GM21576 (cell line): ENCODE data around the gene PCDH1.
"Not testable (repeated sequence)": the region's sequence is repeated elsewhere in the genome, so short reads cannot be mapped to it uniquely, and the experiment has no call there.

Experiments
- ATAC-seq: cut with Tn5 transposase; IDR thresholded peaks from one replicate; pipeline ENCODE4 v1.9.1; 2021; ENCODE audit warnings: mild to moderate bottlenecking, moderate library complexity; ENCODE audit not compliant: unreplicated experiment

Gene PCDH1

DNA sequence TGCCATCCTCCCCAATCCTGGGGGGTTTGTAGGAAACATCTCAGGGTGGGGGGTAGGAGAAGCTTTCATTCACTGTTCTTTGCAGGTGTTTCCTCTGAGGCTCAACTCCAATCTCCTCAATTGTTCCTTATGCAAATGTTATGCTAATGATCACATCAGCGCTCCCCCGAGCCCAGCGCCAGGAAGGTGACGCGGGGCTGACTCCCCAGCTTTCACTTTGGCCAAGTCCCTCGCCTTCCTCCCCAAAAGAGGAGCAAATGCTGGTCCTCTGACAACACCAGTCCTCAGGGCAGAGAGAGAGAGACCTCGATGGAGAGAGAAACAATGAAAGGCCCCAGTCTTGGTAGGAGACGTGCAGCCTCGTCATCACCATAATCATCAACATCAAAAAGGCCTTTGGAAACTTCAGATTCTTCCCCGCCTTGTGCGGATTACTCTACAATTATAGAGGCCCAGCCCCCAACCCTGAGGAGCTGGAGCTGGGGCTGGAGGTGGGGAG is 39.1 kb downstream of the PCDH1 start:
- no peak for ATAC-seq

DNA sequence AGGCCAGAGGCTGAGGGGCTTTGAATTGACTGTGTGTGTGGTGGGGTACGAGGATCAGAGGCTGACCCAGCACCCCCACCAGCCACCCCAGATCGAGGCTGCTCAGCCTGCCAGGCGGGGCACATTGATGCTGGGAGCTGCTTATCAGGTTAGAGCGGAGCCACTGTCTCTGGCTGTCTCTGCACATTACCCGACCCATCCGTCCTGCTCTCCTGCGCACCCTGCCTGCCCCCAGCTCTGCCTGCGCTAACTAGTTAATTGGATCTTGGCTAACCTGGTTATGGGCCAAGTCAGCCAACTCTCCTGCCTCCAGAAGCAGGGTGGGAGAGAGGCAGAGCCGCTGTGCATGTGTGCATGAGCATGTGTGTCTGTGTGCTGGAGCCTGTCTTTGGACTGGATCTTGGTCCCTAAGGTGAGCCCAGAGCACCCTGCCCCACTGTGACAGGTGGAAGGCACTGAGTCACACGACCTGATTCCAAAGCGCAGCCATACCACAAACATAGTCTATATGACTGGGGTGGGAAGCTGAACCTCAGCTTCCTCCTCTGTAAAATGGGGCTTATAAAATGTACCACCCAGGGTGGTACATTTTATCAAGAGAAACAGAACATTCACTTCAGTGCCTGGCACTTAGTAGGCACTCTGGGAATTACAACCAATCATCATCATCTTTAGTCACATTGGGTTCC is 39.7 kb downstream of the PCDH1 start:
- ATAC-seq = no peak

DNA sequence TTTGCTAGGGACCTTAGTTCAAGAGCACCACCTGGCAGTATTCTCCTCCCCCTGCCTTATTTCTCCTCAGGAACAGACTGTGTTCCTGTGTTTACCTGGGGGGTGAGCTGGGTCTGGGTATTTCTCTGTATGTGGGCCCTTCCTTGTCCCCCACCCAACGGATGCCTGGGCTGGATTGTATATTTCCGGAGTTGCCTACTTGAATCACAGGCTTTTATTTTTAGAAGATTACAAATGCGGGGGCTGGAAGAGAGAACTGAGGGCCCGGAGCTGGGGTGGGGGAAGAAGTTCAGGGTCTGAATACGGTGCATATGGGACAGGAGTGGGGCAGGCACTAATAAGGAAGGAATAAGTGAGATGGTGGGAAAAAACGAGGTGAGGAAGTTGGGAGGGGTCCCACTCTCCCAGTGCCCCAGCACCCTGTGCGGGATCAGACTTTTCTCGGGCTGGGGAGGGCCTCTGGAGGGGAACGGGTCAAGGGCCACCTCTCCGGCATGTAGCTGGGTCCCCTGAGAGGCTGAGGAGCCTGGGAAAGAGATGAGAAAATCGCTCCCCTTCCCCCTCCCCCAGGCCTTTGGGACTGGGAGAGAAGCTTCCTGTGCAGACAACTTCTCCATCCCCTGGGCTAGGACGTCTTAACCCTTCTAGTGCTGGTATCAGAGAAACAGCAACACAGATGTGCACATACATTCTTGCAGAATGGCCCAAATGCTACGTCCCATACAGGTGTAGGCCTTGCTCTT is 42.1 kb downstream of the PCDH1 start:
- ATAC-seq = no peak

DNA sequence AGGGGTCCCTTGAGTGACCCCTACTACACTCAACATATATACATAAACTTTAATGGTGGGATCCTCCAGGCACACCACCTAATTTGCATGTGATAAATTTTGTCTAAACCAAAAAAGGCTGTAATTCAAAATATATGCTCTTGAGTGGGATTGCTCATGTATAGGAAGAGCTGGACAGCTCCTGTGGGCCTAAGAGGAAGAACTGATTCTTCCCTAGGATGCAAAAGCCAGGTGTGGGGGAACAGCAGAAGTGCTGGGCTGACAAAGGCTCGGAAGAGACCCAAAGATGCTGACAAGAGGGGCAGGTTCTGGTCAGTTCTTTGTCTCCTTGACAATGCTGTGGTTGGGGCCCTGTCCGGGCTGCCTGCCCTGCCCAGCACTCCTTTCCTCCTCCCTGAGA is 43.9 kb downstream of the PCDH1 start:
- ATAC-seq = no peak

DNA sequence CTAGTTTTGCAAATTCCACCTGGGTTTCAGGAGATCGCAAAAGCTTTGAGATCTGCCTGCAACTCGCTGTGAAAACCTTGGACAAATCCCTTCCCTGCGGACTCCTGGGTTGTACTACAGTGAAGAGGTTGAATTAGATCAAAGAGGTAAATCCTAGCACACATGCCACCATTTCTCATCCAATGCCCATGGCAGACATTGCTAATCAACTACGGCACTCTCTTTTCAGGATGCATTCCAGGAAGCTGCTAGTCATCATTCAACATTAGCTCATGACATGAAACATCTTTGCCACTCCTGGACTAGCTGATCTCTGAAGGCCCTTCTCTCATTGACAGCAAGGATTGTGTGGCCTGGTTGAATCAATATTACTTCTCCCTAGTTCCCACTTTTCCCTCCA is 46.1 kb downstream of the PCDH1 start:
- no peak for ATAC-seq

DNA sequence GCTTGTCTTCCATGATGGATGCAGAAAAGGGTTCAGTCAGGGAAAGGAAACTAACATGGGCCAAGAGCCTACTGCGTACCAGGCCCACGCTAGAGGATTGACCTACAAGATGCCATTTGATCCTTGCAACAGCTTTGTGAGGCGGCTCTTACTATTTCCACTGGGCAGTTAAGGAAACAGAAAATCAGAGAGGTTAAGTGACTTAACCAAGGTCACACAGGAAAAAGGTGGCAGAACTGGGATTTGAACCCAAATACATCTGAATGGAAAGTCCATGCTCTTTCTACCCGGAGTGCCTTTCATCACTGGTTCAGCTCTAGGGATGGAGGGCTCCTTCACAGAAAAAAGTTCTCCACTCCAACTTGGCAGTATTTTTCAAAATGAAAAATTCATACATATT is 50.0 kb downstream of the PCDH1 start:
- ATAC-seq = no peak

DNA sequence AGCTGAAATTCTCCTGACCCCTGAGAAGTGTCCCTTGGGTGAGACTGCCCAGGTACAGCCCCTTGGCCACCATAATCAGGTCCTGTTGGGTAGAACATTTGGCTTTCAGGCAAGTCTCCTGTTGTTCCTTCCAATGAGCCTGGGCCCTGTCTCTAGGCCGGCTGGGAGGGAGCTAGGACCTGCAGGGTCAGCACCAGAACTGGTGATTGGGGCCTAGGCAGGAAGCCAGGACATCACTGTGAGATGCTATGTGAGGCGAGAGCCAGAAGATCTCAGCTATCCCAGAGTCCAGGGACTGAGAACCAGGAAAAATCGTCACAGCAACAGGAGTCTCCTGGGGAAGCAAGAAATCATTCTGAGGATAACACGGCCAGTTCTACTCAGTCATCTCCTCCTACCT is 51.5 kb downstream of the PCDH1 start:
- no peak for ATAC-seq

DNA sequence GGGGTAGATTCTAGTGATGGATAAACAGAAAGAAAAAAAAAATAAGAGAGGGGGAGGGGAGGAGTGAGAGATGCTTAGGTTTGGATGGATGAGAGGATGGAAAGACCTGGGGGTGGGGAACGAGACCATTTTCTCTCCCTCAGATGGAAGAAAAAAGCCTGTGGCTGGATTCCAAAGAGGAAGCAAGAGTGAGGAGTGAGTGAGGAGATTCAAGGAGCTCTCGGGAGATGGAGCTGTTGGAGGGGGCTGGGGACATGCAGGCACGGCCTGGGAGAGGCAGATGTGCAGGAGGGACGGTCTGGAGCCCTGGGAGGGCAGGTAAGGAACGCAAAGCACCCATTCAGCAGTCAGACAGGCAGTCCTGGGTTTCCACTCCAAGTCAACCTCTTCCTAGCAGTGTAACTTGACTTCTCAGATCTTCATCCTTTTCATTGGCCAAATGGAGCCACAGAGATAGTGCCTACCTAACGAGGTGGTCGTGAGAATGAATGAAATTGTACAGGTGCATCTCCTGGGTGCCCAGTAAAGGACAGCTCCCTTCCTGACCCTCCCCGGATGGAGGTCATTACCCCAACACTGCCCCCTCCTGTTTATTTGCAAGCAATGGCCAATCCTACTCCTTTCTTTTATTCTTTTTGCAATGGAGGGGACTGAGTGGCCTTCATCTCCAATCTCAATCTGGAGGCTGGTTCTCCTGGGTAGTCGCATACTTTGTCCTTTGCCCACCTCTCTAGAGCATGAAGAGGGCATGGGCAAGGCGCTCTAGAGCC is 52.2 kb downstream of the PCDH1 start:
- ATAC-seq = no peak

DNA sequence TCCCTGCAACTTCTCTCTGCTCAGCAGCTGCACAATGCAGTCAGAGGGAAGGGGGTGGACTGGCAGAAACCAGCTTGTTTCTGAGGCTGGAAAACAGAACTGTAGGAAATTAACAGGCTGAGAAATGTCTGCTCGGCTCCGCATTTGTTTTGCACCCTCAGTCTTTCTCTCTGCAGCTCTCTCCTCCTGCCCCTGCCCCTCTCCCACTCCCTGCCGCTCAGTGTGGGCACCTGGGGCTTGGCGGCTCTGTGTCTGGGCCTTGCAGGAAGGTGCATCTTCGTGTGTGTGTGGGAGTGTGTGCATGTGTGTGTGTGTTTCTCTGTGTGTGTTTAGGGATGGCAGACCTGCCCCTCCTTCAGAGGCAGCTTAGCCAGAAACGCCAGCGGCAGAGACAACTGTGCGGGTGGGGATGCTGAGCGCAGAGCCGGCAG is 53.0 kb downstream of the PCDH1 start:
- ATAC-seq = no peak

DNA sequence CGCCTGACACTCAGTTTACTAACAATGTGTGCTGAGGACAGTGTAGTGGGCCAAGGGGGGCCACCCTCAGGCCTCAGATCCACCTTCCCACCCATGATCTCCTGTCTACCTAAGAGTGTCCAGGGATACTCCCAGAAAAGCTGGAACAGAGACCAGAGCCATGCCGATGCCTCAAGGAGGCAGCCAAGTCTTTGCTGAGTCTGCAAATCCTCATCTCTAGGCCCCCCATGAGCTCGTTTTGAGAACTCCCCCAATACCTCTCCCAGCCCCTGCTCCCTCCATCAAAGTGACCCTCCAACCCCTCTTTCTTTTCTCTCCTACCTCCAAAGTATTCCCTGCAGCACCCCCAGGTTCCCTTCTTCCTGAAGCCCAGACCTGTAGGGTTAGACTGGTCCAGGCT is 53.5 kb downstream of the PCDH1 start:
- no peak for ATAC-seq

DNA sequence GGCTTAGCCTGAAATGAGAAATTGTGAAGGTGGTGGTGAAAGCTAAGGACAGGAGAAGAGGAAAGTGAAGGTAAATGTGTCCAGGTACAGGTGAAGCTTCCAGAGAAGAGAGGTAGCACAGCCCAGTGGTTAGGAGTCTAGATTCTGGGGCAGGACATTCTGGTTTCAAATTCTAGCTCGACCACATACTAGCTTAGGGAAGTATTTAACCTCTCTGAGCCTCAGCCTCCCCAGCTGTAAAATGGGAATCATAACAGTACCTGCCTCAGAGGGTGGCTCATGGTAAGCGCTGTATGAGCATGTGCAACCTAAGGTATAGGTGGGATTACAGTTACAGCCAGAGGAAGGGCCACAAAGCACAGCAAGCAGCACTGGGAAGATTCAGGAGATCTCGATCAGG is 55.2 kb downstream of the PCDH1 start:
- ATAC-seq = no peak

DNA sequence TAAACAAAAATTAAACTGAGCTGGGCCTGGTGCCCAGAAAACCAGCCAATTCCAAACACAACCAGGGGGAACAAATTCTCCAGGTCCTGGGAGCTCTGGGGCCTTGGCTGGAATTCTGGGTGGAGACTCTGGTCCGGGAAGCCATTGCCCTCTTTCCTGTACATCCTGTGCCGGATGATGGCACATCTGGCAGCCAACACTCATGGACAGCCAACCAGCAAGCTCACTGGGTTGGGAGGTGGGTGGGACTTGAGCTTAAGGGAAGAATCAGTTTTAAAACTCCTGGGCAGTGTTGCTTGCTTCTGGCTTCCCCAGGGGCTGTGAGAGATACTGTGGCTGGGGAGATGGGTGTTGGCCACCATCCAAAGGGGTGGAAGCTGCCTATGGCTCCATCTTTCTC is 56.1 kb downstream of the PCDH1 start:
- ATAC-seq = no peak

DNA sequence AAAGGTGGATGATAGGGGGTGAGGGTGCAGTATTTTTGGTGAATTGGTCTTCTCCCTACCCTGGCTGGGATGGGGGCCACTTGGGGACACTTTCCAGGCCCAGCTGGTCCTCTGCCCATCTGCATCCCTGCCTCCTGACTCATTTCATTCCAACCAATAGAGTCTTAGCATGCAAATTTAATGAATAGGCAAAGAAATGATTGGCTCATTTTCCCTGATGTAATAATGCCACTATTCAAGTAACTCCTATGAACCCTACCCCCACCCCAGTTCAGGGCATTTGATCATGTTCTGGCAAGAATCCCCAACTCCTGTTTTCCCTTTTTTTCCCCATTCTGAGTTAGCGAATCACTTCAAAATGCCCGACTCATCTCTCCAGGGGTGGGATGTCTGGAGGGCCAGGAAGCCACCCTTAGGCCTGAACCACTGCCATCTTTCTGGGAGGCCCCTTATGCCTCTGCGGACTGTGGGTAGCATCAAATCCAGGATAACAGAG is 56.7 kb downstream of the PCDH1 start:
- ATAC-seq = no peak

DNA sequence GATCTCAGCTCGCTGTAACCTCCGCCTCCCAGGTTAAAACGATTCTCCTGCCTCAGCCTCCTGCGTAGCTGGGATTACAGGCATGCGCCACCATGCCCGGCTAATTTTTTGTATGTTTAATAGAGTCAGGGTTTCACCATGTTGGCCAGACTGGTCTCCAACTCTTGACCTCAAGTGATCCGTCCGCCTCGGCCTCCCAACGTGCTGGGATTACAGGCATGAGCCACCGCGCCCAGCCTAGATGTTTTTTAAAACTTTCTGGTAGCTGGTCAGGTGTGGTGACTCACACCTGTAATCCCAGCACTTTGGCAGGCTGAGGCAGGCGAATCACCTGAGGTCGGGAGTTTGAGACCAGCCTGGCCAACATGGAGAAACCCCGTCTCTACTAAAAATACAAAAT is 57.5 kb downstream of the PCDH1 start:
- not testable (repeated sequence) for ATAC-seq

DNA sequence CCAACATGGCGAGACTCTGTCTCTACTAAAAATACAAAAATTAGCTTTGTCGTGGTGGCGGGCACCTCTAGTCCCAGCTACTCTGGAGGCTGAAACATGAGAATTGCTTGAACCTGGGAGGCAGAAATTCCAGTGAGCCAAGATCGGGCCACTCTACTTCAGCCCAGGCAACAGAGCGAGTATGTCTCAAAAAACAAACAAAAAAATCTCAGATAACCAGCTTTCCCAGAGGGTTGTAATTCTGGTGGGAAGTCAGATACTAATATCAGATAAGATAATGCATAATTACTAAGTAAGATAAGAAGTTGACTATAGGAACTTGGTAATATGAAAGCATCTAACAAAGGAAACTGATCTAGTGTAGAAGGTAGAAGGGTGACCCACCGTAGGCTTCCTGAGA is 60.6 kb downstream of the PCDH1 start:
- no peak for ATAC-seq

DNA sequence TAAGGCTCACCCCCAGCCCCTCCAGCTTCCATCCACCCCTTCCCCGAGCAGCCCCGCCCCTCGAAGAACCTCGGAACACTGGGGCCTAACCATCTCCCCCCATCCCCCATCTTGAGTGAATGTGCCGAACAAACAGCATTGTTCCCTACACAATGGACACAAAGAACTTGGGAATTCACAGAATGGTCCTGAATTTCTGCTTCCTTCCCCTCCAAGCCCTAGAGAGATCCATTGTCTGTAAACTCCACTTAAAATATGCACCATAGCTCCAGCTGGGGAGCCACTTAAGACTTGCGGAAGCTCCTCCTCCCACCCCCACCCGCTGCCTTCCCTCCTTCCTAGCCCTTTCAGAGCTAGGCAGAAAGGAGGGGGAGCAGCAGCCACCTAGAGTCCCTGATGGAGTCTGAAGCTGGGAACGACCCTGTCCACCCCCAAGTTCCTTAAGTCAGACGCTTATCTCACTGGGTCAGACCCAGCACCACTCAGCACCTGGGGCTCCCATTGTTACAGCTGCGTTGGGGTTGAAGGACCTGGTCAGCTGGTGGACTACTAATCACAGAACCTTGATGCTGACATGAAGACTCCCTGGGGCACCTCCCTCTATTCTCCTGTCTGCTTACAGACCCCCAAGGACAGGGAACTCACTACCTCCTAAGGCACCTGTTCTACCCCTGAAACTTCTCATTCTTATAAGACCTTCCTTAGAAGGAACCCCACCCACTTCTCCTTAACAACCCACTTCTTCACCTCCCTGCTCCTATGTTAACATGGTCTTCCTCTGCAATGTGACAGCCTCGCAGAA is 61.4 kb downstream of the PCDH1 start:
- no peak for ATAC-seq

DNA sequence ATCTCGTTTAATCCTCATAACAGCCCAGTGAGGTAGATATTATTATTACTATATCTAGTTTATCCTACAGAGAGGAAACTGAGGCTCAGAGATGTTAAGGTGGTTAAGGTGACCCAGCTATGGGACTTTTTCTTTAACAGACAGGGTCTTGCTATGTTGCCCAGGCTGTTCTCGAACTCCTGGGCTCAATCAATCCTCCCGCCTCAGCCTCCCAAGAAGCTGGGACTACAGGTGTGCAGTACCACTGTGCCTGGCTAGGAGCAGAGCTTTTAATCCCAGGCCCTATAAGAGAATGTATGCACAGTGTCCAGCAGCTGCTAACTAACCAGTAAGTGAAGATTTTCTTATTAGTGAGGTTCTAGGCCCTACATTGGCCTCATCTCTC is 62.4 kb downstream of the PCDH1 start:
- ATAC-seq = no peak

DNA sequence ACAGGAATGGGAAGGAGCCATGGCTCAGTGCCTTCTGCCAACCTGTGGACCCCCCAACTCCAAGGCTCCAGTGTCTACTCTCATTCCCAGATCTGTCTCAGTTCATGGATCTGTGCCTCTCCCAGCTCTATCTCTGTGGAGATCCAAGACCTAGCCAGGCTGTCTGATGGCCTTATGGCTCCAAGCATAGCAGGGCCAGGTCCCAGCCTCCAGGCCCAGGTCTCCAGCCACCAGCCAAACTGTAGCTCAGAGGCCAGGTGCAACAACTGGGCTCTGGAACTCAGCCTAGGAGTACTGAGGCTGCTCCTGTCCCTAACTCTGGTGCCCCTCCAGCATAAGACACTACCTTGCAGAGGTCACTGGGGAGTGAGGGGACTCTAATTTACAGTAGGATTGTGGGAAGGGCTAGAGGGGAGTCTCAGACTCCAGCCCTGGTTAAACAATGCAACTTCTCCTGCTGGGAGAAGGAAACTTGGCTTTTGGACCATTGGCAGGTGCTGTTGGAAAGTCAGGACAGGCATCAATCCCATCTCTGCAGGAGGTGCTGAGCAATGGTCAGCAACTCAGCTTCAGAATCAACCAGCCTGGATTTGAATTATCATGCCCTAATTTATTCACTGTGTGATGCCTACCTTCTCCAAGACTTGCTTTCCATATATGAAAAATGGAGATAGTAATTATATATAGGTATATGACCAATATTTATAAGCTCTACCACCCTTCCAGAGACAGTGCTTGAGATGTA is 63.0 kb downstream of the PCDH1 start:
- ATAC-seq = no peak

DNA sequence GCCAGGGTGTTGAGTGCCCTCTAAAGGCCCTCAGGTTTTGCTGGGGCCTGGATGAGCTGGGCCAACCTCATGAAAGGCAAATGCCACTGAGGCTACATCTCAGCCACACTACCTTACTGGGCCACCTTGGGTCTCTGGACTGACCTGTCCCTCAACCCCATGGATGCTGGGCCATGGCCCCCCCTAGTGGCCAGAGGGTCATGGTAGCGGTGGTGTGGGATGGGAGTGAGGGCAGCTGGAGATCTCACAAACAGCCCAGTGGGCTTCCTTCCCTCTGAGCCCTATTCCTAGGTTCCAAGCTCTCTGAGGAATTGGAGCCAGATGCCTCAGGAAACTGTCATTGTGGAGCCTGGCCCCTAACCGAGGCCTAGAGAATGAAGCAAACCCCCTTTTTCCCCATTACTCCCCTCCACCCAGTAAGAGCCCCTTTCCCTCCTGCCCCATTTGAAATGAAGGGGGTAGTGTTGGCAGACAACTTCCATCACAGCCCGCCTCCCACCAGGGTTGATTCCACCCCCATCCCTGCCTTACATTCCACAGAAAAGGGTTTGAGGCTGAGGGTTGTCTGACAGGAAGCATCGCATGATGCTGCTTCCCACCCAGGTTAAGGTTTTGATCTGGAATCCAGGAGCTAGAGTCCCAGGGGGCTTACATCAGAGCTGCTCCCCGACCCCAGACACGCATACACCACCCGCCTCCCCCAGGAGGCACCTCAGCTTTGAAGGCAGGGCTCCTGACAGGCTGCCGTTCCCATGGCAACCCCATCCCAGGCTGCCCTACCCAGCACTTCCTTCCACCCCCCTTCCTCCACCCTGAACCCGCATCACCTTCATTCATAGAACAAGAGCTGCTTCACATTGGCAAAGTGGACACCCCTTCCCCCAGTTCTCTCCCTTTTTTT is 63.9 kb downstream of the PCDH1 start:
- no peak for ATAC-seq
